MCF 10A (cell line): ENCODE results near the gene PDE1C. TPM values are rescaled to one million over a fixed set of nuclear protein-coding genes. Genes with fewer than 3 reads are reported as not detected.

Experiments
- BruUV-seq: library from RNA; stranded (reverse); fragments of 400-500 nt; replicated peaks from 2 replicates; lab custom pipeline; 2021; lab: Mats Ljungman, UMichigan
- CTCF ChIA-PET: fragments of 300-600 bp; sonication (Branson Sonifier 250); formaldehyde crosslinking; extraction: SDS; loops from one replicate; lab custom pipeline; 2021; ENCODE audit warnings: antibody characterized with exemption, inconsistent platforms; lab: Yijun Ruan, JAX
- POLR2A ChIA-PET: fragments of 300-600, 350-650 bp; sonication (Branson Sonifier 250); formaldehyde crosslinking; extraction: SDS; loops from one replicate; lab custom pipeline; 2020; ENCODE audit warnings: antibody characterized with exemption, inconsistent platforms; lab: Yijun Ruan, JAX
- DNase-seq: peaks from one replicate; pipeline ENCODE4 v3.0.0-alpha.2; 2018; ENCODE audit not compliant: unreplicated experiment
- H3K27ac Mint-ChIP-seq: one replicate; pipeline ENCODE4 v1.8.0; 2022; ENCODE audit warnings: mild to moderate bottlenecking, low read depth, mixed read lengths; ENCODE audit not compliant: unreplicated experiment
- H3K27me3 Mint-ChIP-seq: one replicate; pipeline ENCODE4 v1.8.0; 2022; ENCODE audit warnings: mixed read lengths; ENCODE audit not compliant: insufficient read depth, unreplicated experiment
- H3K36me3 Mint-ChIP-seq: one replicate; pipeline ENCODE4 v1.8.0; 2022; ENCODE audit warnings: mild to moderate bottlenecking, moderate library complexity, mixed read lengths; ENCODE audit not compliant: insufficient read depth, unreplicated experiment
- H3K4me1 Mint-ChIP-seq: one replicate; pipeline ENCODE4 v1.8.0; 2022; ENCODE audit warnings: mixed read lengths; ENCODE audit not compliant: insufficient read depth, unreplicated experiment
- H3K4me3 Mint-ChIP-seq: one replicate; pipeline ENCODE4 v1.8.0; 2022; ENCODE audit warnings: mild to moderate bottlenecking, moderate library complexity, mixed read lengths; ENCODE audit not compliant: unreplicated experiment
- H3K9me3 Mint-ChIP-seq: one replicate; pipeline ENCODE4 v1.8.0; 2022; ENCODE audit warnings: mixed read lengths; ENCODE audit not compliant: unreplicated experiment
- intact Hi-C: fragments of 100-400 bp; cut with micrococcal nuclease; formaldehyde crosslinking; loops from 2 replicates; pipeline ENCODE4 v1.14.1; 2022
- total RNA-seq: library from RNA; stranded (reverse); gene quantifications from 2 replicates; pipeline ENCODE4 v1.2.3, GENCODE V29; 2022
- TF ChIP-seq, protein P1 (sequence below): fragments of 200-600 bp; IDR thresholded peaks from one replicate; pipeline ENCODE4 v1.8.0; 2022; ENCODE audit warnings: antibody characterized with exemption, mild to moderate bottlenecking; ENCODE audit not compliant: unreplicated experiment

PDE1C gene
- total RNA-seq, 1 experiment from 2014 or later = 0.14 TPM

DNA sequence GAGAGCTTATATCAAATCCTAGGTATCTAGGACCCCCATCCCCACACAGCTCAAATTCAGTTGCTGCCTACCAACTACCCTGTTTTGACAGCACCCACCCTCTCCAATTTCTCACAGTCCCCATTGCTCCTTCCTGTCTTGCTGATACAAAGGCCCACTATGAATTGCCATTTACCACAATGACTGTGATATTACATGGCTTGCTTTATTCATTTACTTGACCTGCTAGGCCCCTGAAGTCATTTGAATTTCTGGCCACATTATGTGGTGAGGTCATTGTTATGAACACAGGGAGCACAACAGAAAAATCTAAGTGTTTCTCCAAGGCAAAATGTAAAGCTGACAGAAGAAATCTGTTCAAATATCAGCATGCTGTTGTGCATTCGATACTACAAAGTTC, 281.8 kb downstream of the PDE1C start:
- H3K4me3 Mint-ChIP-seq = no peak overlapping the region
- intact Hi-C loops = no loop called here
- TF ChIP-seq, protein P1, sequence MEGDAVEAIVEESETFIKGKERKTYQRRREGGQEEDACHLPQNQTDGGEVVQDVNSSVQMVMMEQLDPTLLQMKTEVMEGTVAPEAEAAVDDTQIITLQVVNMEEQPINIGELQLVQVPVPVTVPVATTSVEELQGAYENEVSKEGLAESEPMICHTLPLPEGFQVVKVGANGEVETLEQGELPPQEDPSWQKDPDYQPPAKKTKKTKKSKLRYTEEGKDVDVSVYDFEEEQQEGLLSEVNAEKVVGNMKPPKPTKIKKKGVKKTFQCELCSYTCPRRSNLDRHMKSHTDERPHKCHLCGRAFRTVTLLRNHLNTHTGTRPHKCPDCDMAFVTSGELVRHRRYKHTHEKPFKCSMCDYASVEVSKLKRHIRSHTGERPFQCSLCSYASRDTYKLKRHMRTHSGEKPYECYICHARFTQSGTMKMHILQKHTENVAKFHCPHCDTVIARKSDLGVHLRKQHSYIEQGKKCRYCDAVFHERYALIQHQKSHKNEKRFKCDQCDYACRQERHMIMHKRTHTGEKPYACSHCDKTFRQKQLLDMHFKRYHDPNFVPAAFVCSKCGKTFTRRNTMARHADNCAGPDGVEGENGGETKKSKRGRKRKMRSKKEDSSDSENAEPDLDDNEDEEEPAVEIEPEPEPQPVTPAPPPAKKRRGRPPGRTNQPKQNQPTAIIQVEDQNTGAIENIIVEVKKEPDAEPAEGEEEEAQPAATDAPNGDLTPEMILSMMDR = no peak
- H3K9me3 Mint-ChIP-seq = no peaks in the 10 kb centered on the region
- H3K4me1 Mint-ChIP-seq = no peaks in the 10 kb centered on the region
- no peaks in the 10 kb centered on the region for H3K27me3 Mint-ChIP-seq
- POLR2A ChIA-PET = no interaction called here
- no peak overlapping the region for H3K27ac Mint-ChIP-seq
- CTCF ChIA-PET = interaction anchor here (0.6 to 1.1 kb wide), 3 partner anchors 44 to 417 kb away, joined by 3 to 5 read pairs (median 4); no protein-coding TSS in a partner anchor
- DNase-seq = no peak
- H3K36me3 Mint-ChIP-seq = no peaks in the 10 kb centered on the region
- BruUV-seq = no TSS peak

DNA sequence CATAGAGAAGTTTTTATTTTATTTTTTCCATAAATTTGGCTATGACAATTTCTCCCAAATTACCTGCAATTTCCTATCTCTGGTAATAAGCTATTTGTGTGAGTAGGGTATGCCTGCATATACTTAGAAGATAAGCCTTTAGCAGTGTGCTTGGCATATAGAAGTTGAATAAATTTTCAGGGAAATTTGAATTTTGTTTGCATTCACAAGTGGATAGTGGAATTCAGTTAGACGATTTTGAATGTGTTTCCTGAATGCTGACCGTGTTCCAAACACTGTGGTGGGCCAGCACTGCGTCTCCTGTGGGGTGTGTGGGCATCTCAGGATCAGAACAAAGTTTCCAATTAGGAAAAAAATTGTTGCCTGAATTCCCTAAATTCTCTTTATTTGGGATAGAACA, 283.9 kb downstream of the PDE1C start:
- Mint-ChIP-seq H3K4me1 (no peaks in the 10 kb centered on the region), H3K9me3 (no peaks in the 10 kb centered on the region), H3K27ac (no peak overlapping the region), H3K36me3 (no peaks in the 10 kb centered on the region), H3K27me3 (no peaks in the 10 kb centered on the region), H3K4me3 (no peak overlapping the region)
- intact Hi-C loops = no loop called here
- DNase-seq = no peak
- CTCF ChIA-PET = no interaction called here
- TF ChIP-seq, protein P1 = no peak
- no TSS peak for BruUV-seq
- POLR2A ChIA-PET = no interaction called here

DNA sequence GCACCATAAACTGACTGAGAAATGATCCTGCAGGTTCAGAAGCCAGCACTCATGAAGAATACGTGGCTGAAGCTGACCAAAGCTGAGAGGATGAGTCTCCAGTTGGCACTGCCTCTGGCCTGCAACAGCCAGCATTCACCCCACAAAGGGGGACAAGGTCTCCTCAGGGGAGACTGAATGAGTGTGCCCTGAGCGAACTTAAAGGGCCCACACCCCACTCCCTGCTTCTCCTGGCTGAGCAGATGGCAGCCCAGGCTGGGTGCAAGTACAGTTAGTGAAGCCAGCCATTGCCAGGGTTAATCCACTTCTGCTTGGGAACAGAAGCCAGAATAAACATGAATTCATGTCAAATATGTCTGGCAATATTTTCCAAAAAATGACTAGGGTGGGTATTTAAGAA, 285.1 kb downstream of the PDE1C start:
- H3K4me1 Mint-ChIP-seq = no peaks in the 10 kb centered on the region
- no peaks in the 10 kb centered on the region for H3K36me3 Mint-ChIP-seq
- H3K27ac Mint-ChIP-seq = no peak overlapping the region
- no TSS peak for BruUV-seq
- TF ChIP-seq, protein P1 = no peak
- no peak for DNase-seq
- intact Hi-C loops = no loop called here
- no peak overlapping the region for H3K4me3 Mint-ChIP-seq
- ChIA-PET POLR2A (no interaction called here), CTCF (interaction anchor here (1.3 kb wide), 1 partner anchor 41 kb away, joined by 4 read pairs; no protein-coding TSS in a partner anchor)
- H3K9me3 Mint-ChIP-seq = no peaks in the 10 kb centered on the region
- no peaks in the 10 kb centered on the region for H3K27me3 Mint-ChIP-seq

DNA sequence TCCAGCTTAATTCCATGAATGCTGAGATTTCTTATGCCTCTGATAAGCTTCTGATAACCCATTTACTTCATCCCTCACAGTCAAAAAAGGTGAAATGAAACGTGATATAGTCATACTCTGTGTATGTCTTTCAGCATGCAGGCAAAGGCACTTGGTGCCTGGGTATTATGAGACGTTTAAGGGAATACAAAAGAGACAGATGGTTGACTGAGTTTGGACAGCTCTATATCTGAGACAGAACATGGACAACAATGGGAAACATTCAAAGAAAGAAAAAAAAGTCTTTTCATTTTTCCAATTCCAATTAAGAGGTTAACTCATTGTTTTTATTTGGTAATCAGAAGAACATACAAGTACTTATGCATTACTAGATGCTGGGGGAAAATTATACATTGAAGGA, 287.0 kb downstream of the PDE1C start:
- intact Hi-C loops = no loop called here
- TF ChIP-seq, protein P1 = no peak
- Mint-ChIP-seq H3K4me1 (no peaks in the 10 kb centered on the region), H3K4me3 (no peak overlapping the region), H3K27ac (no peak overlapping the region), H3K9me3 (no peaks in the 10 kb centered on the region), H3K27me3 (no peaks in the 10 kb centered on the region), H3K36me3 (no peaks in the 10 kb centered on the region)
- DNase-seq = no peak
- no TSS peak for BruUV-seq
- POLR2A ChIA-PET = interaction anchor here (0.9 kb wide), 1 partner anchor 419 kb away, joined by 3 read pairs; no protein-coding TSS in a partner anchor
- CTCF ChIA-PET = interaction anchor here (0.5 to 3.9 kb wide), 20 partner anchors 8 to 781 kb away, joined by 3 to 40 read pairs (median 3); no protein-coding TSS in a partner anchor
